ENCODE results near the gene DPH7. TPM values are rescaled to one million over a fixed set of nuclear protein-coding genes. Genes with fewer than 3 reads are reported as not detected.
A peak's percentile ranks its signal among the peaks of the same experiment; 100 is the strongest.
"Not testable (repeated sequence)": the region's sequence is repeated elsewhere in the genome, so short reads cannot be mapped to it uniquely, and the experiment has no call there.

Gene DPH7
- total RNA-seq, 1 donor from 2014 or later = 18.0 TPM

GRCh38 chr9:137535120-137535428 lies 43.7 kb downstream of the DPH7 start:
- intact Hi-C loops (cut with micrococcal nuclease) = no loop called here
- Histone ChIP-seq H3K27ac (replicated peaks) (no peak overlapping the region), H3K36me3 (peaks cover 18% of the 10 kb centered on the region), H3K4me3 (no peak overlapping the region), H3K4me1 (peaks cover 13% of the 10 kb centered on the region), H3K27me3 (ENCODE audit: low read depth) (no peaks in the 10 kb centered on the region), H3K9me3 (replicated peaks) (no peaks in the 10 kb centered on the region)
- no peak for TF ChIP-seq CTCF (IDR thresholded peaks at IDR 0.05; ENCODE audit: borderline replicate concordance)
- no peak for DNase-seq

GRCh38 chr9:137534256-137535119 lies 44.2 kb downstream of the DPH7 start:
- Histone ChIP-seq H3K36me3 (peaks cover 13% of the 10 kb centered on the region), H3K9me3 (replicated peaks) (no peaks in the 10 kb centered on the region), H3K27ac (replicated peaks) (no peak overlapping the region), H3K4me3 (no peak overlapping the region), H3K4me1 (peaks cover 13% of the 10 kb centered on the region), H3K27me3 (ENCODE audit: low read depth) (no peaks in the 10 kb centered on the region)
- intact Hi-C loops (cut with micrococcal nuclease) = no loop called here
- no peak for DNase-seq
- TF ChIP-seq CTCF (IDR thresholded peaks at IDR 0.05; ENCODE audit: borderline replicate concordance) = peak; percentile 69

GRCh38 chr9:137532891-137533468 lies 45.7 kb downstream of the DPH7 start:
- H3K4me3 ChIP-seq; H3K27me3 ChIP-seq (ENCODE audit: low read depth); H3K27ac ChIP-seq (replicated peaks); DNase-seq; H3K9me3 ChIP-seq (replicated peaks); H3K36me3 ChIP-seq; intact Hi-C loops (cut with micrococcal nuclease): not testable (repeated sequence)
- H3K4me1 ChIP-seq = peaks cover 13% of the 10 kb centered on the region

GRCh38 chr9:137531099-137531765 lies 47.5 kb downstream of the DPH7 start:
- TF ChIP-seq CTCF (IDR thresholded peaks at IDR 0.05; ENCODE audit: borderline replicate concordance) = no peak
- no peak for DNase-seq
- H3K36me3 ChIP-seq = no peaks in the 10 kb centered on the region

DNA sequence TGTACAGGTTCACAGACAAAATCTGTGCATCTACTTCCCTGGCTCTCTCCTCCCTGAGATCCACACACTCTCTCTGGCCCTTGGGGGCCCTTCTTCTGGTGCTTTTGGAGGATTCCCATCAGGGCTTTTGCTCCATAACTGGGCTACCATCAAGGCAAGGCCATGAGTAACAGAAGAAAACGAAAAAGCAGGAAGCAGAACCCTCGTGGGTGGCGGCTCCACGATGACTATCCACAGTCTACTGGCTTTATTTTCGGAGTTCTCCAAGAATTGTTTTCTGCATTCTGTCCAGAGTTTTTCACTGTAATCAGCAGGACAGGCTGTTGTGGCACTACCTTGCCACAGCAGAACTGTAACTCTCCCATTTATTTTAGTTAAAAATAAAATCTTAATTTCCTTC lies 48.4 kb downstream of the DPH7 start:
- Histone ChIP-seq H3K27ac (replicated peaks) (no peak overlapping the region), H3K4me3 (no peak overlapping the region), H3K4me1 (peaks cover 10% of the 10 kb centered on the region), H3K9me3 (replicated peaks) (no peaks in the 10 kb centered on the region), H3K27me3 (ENCODE audit: low read depth) (no peaks in the 10 kb centered on the region), H3K36me3 (no peaks in the 10 kb centered on the region)
- intact Hi-C loops (cut with micrococcal nuclease) = no loop called here
- DNase-seq = no peak
- no peak for TF ChIP-seq CTCF (IDR thresholded peaks at IDR 0.05; ENCODE audit: borderline replicate concordance)

More at GRCh38 chr9:137531099-137531765, 47.5 kb downstream of the DPH7 start:
- no peak overlapping the region for H3K4me3 ChIP-seq
- intact Hi-C loops (cut with micrococcal nuclease) = no loop called here
- H3K9me3 ChIP-seq (replicated peaks) = no peaks in the 10 kb centered on the region
- no peak overlapping the region for H3K27ac ChIP-seq (replicated peaks)
- peaks cover 13% of the 10 kb centered on the region for H3K4me1 ChIP-seq
- H3K27me3 ChIP-seq (ENCODE audit: low read depth) = no peaks in the 10 kb centered on the region

DNA sequence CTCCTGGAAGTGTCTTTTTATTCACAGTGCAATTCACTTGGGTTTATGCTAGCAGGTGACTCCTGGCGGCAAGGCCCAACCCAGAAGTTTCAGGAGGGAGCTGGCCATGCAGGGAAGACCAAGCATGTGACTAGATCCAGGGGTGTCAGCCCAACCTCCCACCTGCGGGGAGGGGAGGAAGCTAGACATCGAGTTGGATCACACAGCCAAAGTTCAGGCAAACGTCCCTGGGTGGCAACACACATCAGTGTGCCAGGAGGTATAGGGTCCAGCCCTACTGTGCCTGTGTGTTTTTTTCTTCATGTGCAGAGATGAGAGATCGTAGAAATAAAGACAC lies 53.8 kb downstream of the DPH7 start:
- Histone ChIP-seq H3K27ac (replicated peaks) (no peak overlapping the region), H3K9me3 (replicated peaks) (no peaks in the 10 kb centered on the region), H3K36me3 (no peaks in the 10 kb centered on the region), H3K4me1 (no peaks in the 10 kb centered on the region), H3K27me3 (ENCODE audit: low read depth) (no peaks in the 10 kb centered on the region), H3K4me3 (no peak overlapping the region)
- TF ChIP-seq CTCF (IDR thresholded peaks at IDR 0.05; ENCODE audit: borderline replicate concordance) = no peak
- no peak for DNase-seq
- intact Hi-C loops (cut with micrococcal nuclease) = no loop called here

Measured in left ventricle myocardium inferior (tissue), 1 donor.